ENCODE data around the gene TMPRSS3. TPM values are rescaled to one million over a fixed set of nuclear protein-coding genes. Genes with fewer than 3 reads are reported as not detected.

TMPRSS3 gene
- total and polyA plus RNA-seq, 8 donors = 0.43 to 4.8 (median 0.81) TPM

- Histone ChIP-seq H3K27ac (no peak overlapping the region), H3K4me1 (no peaks in the 10 kb centered on the region), H3K27me3 (no peaks in the 10 kb centered on the region), H3K4me3 (no peak overlapping the region), H3K36me3 (no peaks in the 10 kb centered on the region), H3K9me3 (peaks cover 0 to 4% of the 10 kb centered on the region in 2 donors)
- DNase-seq (no peak), ATAC-seq (peak; percentile 48)
- TF ChIP-seq CTCF (IDR thresholded peaks at IDR 0.05) = no peak
- intact Hi-C loops (cut with DNase I) = no loop called here
Measured at GRCh38 chr21:42400525-42400924, 4.7 kb upstream of the TMPRSS3 start.

DNA sequence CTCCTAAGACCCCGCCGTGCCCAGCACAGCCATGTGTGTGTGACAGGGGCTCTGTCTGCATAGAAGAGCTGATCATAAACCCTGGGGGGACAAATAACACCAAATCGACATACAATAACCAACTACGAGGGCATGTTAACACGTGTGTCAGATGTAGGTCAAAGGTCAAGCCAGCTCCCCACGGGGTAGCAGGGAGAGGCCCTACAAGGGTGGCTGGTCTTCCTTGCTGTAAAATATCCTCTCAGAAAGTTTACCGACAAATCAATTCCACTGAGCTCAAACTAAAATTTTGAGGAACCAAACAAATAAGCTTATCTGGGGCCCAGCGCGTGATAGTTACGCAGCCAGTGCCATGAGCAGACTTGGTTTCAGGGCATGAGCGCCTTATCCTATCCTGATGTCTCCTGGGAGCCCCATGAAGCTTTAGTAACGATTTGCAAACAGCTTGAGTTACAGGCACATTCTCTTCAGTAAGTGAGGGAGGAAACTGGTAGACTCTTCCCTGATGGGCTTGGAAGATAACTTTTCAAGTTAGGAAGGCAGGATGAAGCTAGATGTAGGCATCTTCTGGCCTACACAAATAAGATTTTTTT lies 2.7 kb upstream of the TMPRSS3 start:
- Histone ChIP-seq H3K27me3 (no peaks in the 10 kb centered on the region), H3K9me3 (peaks cover 0 to 4% of the 10 kb centered on the region in 2 donors), H3K27ac (no peak overlapping the region), H3K4me1 (no peaks in the 10 kb centered on the region), H3K4me3 (no peak overlapping the region), H3K36me3 (no peaks in the 10 kb centered on the region)
- DNase-seq (peak in 1 of 4 donors; percentile 39), ATAC-seq (no peak)
- TF ChIP-seq CTCF (IDR thresholded peaks at IDR 0.05) = no peak
- intact Hi-C loops (cut with DNase I) = no loop called here

DNA sequence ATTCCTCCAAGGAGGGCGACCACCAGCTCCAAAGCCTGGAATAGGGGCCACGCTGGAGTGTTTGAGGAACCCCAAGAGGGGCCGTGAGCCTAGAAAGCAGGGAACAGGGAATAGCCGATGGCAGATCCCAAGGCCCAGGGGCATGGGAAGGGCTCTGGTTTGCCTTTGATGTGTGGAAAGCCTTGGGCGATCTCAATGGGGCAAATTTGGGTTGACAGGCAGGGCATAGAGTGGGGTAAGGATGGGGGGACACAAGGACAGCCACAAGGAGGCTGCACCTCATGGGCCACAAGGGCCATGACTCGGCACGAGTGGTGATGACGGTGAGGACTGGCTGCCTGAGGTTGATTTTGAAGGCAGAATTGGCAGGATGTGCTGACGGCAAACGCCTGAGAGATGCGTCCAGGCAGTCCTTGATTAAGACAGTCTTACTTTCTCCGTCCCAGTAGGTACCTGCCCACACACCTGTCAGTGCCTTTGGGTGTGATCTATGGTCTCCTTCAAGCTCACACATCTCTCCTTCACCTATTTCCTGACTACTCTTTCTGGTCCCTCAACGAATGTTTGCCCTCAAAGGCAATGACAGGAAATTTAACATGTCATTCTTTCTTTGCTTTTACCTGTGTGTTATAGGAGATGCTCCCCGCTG lies 2.0 kb upstream of the TMPRSS3 start:
- DNase-seq (peak in 1 of 4 donors; percentile 25), ATAC-seq (no peak)
- Histone ChIP-seq H3K9me3 (peaks cover 0 to 4% of the 10 kb centered on the region in 2 donors), H3K4me1 (no peaks in the 10 kb centered on the region), H3K27ac (no peak overlapping the region), H3K27me3 (no peaks in the 10 kb centered on the region), H3K36me3 (no peaks in the 10 kb centered on the region), H3K4me3 (no peak overlapping the region)
- TF ChIP-seq CTCF (IDR thresholded peaks at IDR 0.05) = no peak
- intact Hi-C loops (cut with DNase I) = no loop called here

- ATAC-seq = no peak
- Histone ChIP-seq H3K4me3 (no peak overlapping the region), H3K4me1 (no peaks in the 10 kb centered on the region), H3K27ac (no peak overlapping the region), H3K9me3 (peaks cover 0 to 4% of the 10 kb centered on the region in 2 donors), H3K36me3 (no peaks in the 10 kb centered on the region), H3K27me3 (no peaks in the 10 kb centered on the region)
- no peak for TF ChIP-seq CTCF (IDR thresholded peaks at IDR 0.05)
- DNase-seq = no peak
- intact Hi-C loops (cut with DNase I) = no loop called here
Measured at GRCh38 chr21:42396799-42397745, 1.2 kb upstream of the TMPRSS3 start.

DNA sequence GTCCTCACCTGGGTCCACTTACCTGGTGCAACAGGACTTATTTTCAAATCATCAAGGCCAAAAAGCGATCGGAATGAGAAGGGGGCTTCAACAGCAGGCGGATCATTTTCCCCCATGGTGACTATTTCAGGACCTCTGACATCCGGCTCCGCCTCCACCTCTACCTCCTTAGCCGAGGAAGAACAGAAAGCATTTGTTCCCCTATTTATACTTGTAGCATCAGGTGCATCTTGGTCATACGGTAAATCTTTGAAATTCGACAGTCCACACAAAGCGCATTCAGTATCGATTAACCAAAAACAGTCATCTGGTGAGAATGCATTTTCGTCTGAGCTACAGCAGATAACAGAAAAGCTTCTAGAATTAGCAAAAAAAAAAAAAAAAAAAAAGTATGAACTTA lies 550 bp downstream of the TMPRSS3 start:
- no peaks in the 10 kb centered on the region for H3K27me3 ChIP-seq
- intact Hi-C loops (cut with DNase I) = no loop called here
- no peak for ATAC-seq

More for the DNA sequence above, 550 bp downstream of the TMPRSS3 start:
- peak in 1 of 4 donors; percentile 13 for DNase-seq
- H3K9me3 ChIP-seq = no peaks in the 10 kb centered on the region
- TF ChIP-seq CTCF (IDR thresholded peaks at IDR 0.05) = no peak
- H3K4me3 ChIP-seq = no peak overlapping the region
- H3K36me3 ChIP-seq = no peaks in the 10 kb centered on the region
- no peak overlapping the region for H3K27ac ChIP-seq
- H3K4me1 ChIP-seq = no peaks in the 10 kb centered on the region

Data from left lung (tissue), 10 donors.